HFFc6 (cell line): ENCODE data around the gene MT1G. TPM values are rescaled to one million over a fixed set of nuclear protein-coding genes. Genes with fewer than 3 reads are reported as not detected.

ENCODE experiments used
- DNase-seq: peaks from one replicate; pipeline ENCODE4 v3.0.0-alpha.2; 2018
- H3K27ac Mint-ChIP-seq: 2 replicates; pipeline ENCODE4 v1.8.0; 2020; ENCODE audit warnings: mild to moderate bottlenecking, mixed read lengths
- H3K27me3 Mint-ChIP-seq: 2 replicates; pipeline ENCODE4 v1.8.0; 2021; ENCODE audit warnings: mild to moderate bottlenecking, moderate library complexity, mixed read lengths; ENCODE audit not compliant: insufficient read depth
- H3K36me3 Mint-ChIP-seq: 2 replicates; pipeline ENCODE4 v1.8.0; 2021; ENCODE audit warnings: low read depth, mixed read lengths
- H3K4me1 Mint-ChIP-seq: 2 replicates; pipeline ENCODE4 v1.8.0; 2020; ENCODE audit warnings: low read depth, mixed read lengths
- H3K4me3 Mint-ChIP-seq: 2 replicates; pipeline ENCODE4 v1.8.0; 2020; ENCODE audit warnings: mild to moderate bottlenecking, moderate library complexity, mixed read lengths
- H3K9me3 Mint-ChIP-seq: 2 replicates; pipeline ENCODE4 v1.8.0; 2020; ENCODE audit warnings: mild to moderate bottlenecking, mixed read lengths
- CTCF ChIP-seq: fragments of 200-600 bp; sonication (generic); IDR thresholded peaks from 2 replicates; pipeline ENCODE4 v1.5.0; 2021; ENCODE audit warnings: antibody characterized with exemption, mild to moderate bottlenecking
- total RNA-seq, 6 experiments: library from RNA; stranded (reverse); fragmentation: NEBNext Ultra II Directional; extraction: Animal tissue kit (Norgen Biotek cat#: 25700); gene quantifications; 2 replicates in 1 of 6; 3 replicates in 5 of 6; pipeline ENCODE4 v1.2.3, GENCODE V29; 2021

The MT1G gene
- total RNA-seq, 6 experiments from 2014 or later, result 0.73 TPM; not detected in 5

GRCh38 chr16:56639045-56639444 lies 28.8 kb downstream of the MT1G start:
- H3K4me3 Mint-ChIP-seq, result no peak overlapping the region
- DNase-seq, result no peak
- peaks cover 77% of the 10 kb centered on the region for H3K27me3 Mint-ChIP-seq
- peaks cover 26% of the 10 kb centered on the region for H3K4me1 Mint-ChIP-seq
- H3K27ac Mint-ChIP-seq, result no peak overlapping the region
- TF ChIP-seq CTCF, result no peak
- no peaks in the 10 kb centered on the region; the same call in 1 of the 2 replicates for H3K36me3 Mint-ChIP-seq
- no peaks in the 10 kb centered on the region for H3K9me3 Mint-ChIP-seq

GRCh38 chr16:56637814-56638750 lies 29.8 kb downstream of the MT1G start, which contains the start of gene MT1A:
Gene MT1A (plus strand): TSS chr16:56638666. CDS start chr16:56638739, 73 bp downstream.
- H3K27ac Mint-ChIP-seq, result no peak within 1 kb of the TSS
- peaks cover 75% of the 10 kb centered on the region for H3K27me3 Mint-ChIP-seq
- no peak for TF ChIP-seq CTCF

GRCh38 chr16:56636616-56637413 lies 31.1 kb downstream of the MT1G start:
- peaks cover 21% of the 10 kb centered on the region for H3K4me1 Mint-ChIP-seq
- no peak overlapping the region for H3K4me3 Mint-ChIP-seq

More at GRCh38 chr16:56637814-56638750, 29.8 kb downstream of the MT1G start, which contains the start of gene MT1A:
- DNase-seq, result no peak
- Mint-ChIP-seq H3K4me3 (peak within 1 kb of the TSS; percentile 78), H3K36me3 (no peaks in the 10 kb centered on the region; the same call in 1 of the 2 replicates), H3K4me1 (peaks cover 19% of the 10 kb centered on the region), H3K9me3 (no peaks in the 10 kb centered on the region)

DNA sequence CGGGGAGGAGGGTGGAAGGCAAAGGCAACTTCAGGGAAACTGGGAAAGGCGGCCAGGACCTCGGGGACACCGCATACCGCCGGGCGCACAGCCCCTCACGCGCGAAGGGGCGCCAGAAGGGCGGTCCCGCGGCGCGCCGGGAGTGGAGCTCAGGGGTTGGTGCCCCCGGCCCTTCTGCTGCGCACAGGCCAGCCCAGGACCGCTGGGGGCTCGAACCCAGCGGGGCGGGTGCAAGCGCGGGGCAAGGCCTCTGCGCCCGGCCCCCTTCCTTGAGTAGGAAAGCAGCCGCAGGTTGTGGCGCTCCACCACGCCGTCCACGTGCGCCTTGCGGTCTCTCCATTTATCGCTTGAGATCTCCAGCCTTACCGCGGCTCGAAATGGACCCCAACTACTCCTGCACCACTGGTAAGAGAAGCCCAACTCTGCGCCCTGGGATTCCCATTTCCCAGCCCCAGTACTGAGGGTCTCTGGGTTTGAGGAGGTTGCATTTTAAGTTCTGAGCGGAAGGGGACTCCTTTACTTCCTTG lies 32.4 kb downstream of the MT1G start:
- DNase-seq, result no peak
- Mint-ChIP-seq H3K4me3 (peak overlapping the region; percentile 83; the same call in 1 of the 2 replicates), H3K27ac (no peak overlapping the region), H3K27me3 (peaks cover 63% of the 10 kb centered on the region), H3K9me3 (no peaks in the 10 kb centered on the region), H3K4me1 (peaks cover 23% of the 10 kb centered on the region), H3K36me3 (no peaks in the 10 kb centered on the region; the same call in 1 of the 2 replicates)
- TF ChIP-seq CTCF, result no peak

More at GRCh38 chr16:56636616-56637413, 31.1 kb downstream of the MT1G start:
- Mint-ChIP-seq H3K9me3 (no peaks in the 10 kb centered on the region), H3K36me3 (no peaks in the 10 kb centered on the region; the same call in 1 of the 2 replicates), H3K27me3 (peaks cover 68% of the 10 kb centered on the region), H3K27ac (no peak overlapping the region)
- no peak for DNase-seq
- no peak for TF ChIP-seq CTCF
